HEK293 (cell line): Measurements from ENCODE around the gene GNPTAB.

ENCODE experiments used
- GLI2 ChIP-seq: fragments of 450-650 bp; formaldehyde crosslinking; IDR thresholded peaks from 2 replicates; pipeline ENCODE4; 2017; ENCODE audit warnings: missing biosample characterization, missing genetic modification characterization, low read depth, borderline replicate concordance
- GLI4 ChIP-seq: fragments of 450-650 bp; formaldehyde crosslinking; IDR thresholded peaks from 2 replicates; pipeline ENCODE4 v1.5.1; 2016; ENCODE audit warnings: missing biosample characterization, missing genetic modification characterization
- MZF1 ChIP-seq: fragments of 450-650 bp; formaldehyde crosslinking; IDR thresholded peaks from 2 replicates; pipeline ENCODE4 v1.5.1; 2017; ENCODE audit warnings: missing biosample characterization, missing genetic modification characterization, borderline replicate concordance
- PRDM1 ChIP-seq: fragments of 450-650 bp; formaldehyde crosslinking; IDR thresholded peaks from 2 replicates; pipeline ENCODE4; 2016; ENCODE audit warnings: missing biosample characterization, missing genetic modification characterization
- SP7 ChIP-seq: fragments of 450-650 bp; formaldehyde crosslinking; IDR thresholded peaks from 2 replicates; pipeline ENCODE4 v1.5.1; 2016; ENCODE audit warnings: missing biosample characterization, missing genetic modification characterization
- ZEB2 ChIP-seq: fragments of 450-650 bp; formaldehyde crosslinking; IDR thresholded peaks from 2 replicates; pipeline ENCODE4 v1.5.1; 2016; ENCODE audit warnings: missing biosample characterization, missing genetic modification characterization
- ZNF16 ChIP-seq: fragments of 450-650 bp; formaldehyde crosslinking; IDR thresholded peaks from 2 replicates; pipeline ENCODE4 v1.5.1; 2016; ENCODE audit warnings: low read depth, missing biosample characterization, missing genetic modification characterization
- ZNF292 ChIP-seq: fragments of 450-650 bp; formaldehyde crosslinking; IDR thresholded peaks from 2 replicates; pipeline ENCODE4 v1.5.1; 2016; ENCODE audit warnings: low read depth, missing biosample characterization, missing genetic modification characterization, borderline replicate concordance
- ZNF324 ChIP-seq: fragments of 450-650 bp; formaldehyde crosslinking; IDR thresholded peaks from 2 replicates; pipeline ENCODE4 v1.5.1; 2016; ENCODE audit warnings: missing biosample characterization, missing genetic modification characterization
- ZNF501 ChIP-seq: fragments of 450-650 bp; formaldehyde crosslinking; IDR thresholded peaks from 2 replicates; pipeline ENCODE4 v1.5.1; 2016; ENCODE audit warnings: missing biosample characterization, missing genetic modification characterization
- ZNF510 ChIP-seq: fragments of 450-650 bp; formaldehyde crosslinking; IDR thresholded peaks from 2 replicates; pipeline ENCODE4 v1.5.1; 2018; ENCODE audit warnings: mild to moderate bottlenecking, missing genetic modification characterization, missing biosample characterization; ENCODE audit not compliant: insufficient replicate concordance
- ZNF549 ChIP-seq: fragments of 450-650 bp; IDR thresholded peaks from 2 replicates; pipeline ENCODE4 v1.5.1; 2018; ENCODE audit warnings: missing biosample characterization, missing genetic modification characterization, mild to moderate bottlenecking, inconsistent platforms, moderate library complexity
- ZNF596 ChIP-seq: fragments of 450-650 bp; IDR thresholded peaks from 2 replicates; pipeline ENCODE4 v1.5.0; 2018; ENCODE audit warnings: missing biosample characterization, mild to moderate bottlenecking, missing genetic modification characterization, moderate library complexity
- ZNF626 ChIP-seq: fragments of 450-650 bp; sonication (Bioruptor Pico); formaldehyde crosslinking; IDR thresholded peaks from 2 replicates; pipeline ENCODE4 v1.5.1; 2018; ENCODE audit warnings: missing biosample characterization, missing genetic modification characterization, inconsistent platforms
- ZNF791 ChIP-seq: fragments of 450-650 bp; formaldehyde crosslinking; IDR thresholded peaks from 2 replicates; pipeline ENCODE4 v1.5.1; 2016; ENCODE audit warnings: missing biosample characterization, missing genetic modification characterization
- ZSCAN16 ChIP-seq: fragments of 450-650 bp; formaldehyde crosslinking; IDR thresholded peaks from 2 replicates; pipeline ENCODE4 v1.5.1; 2016; ENCODE audit warnings: missing biosample characterization, missing genetic modification characterization
- ZSCAN23 ChIP-seq: fragments of 450-650 bp; formaldehyde crosslinking; IDR thresholded peaks from 2 replicates; pipeline ENCODE4 v1.5.1; 2016; ENCODE audit warnings: missing biosample characterization, missing genetic modification characterization
- TF ChIP-seq, protein P1 (sequence below): fragments of 450-650 bp; formaldehyde crosslinking; IDR thresholded peaks from 2 replicates; pipeline ENCODE4 v1.5.1; 2016; ENCODE audit warnings: missing biosample characterization, missing genetic modification characterization
- TF ChIP-seq, protein P2 (sequence below): fragments of 450-650 bp; formaldehyde crosslinking; IDR thresholded peaks from 2 replicates; pipeline ENCODE4 v1.5.1; 2016; ENCODE audit warnings: missing biosample characterization, missing genetic modification characterization, low read depth
- TF ChIP-seq, protein P3 (sequence below): fragments of 450-650 bp; formaldehyde crosslinking; IDR thresholded peaks from 2 replicates; pipeline ENCODE4 v1.5.1; 2016; ENCODE audit warnings: missing biosample characterization, missing genetic modification characterization
- TF ChIP-seq, protein P4 (sequence below): IDR thresholded peaks from 2 replicates; pipeline ENCODE4 v1.6.1; 2011; ENCODE audit warnings: mild to moderate bottlenecking, low read depth, low read length, borderline replicate concordance
- TF ChIP-seq, protein P5 (sequence below): fragments of 450-650 bp; formaldehyde crosslinking; IDR thresholded peaks from 2 replicates; pipeline ENCODE4 v1.5.1; 2016; ENCODE audit warnings: missing biosample characterization, missing genetic modification characterization
- TF ChIP-seq, protein P6 (sequence below): fragments of 450-650 bp; formaldehyde crosslinking; IDR thresholded peaks from 2 replicates; pipeline ENCODE4 v1.5.1; 2016; ENCODE audit warnings: missing biosample characterization, missing genetic modification characterization
- TF ChIP-seq, protein P7 (sequence below): fragments of 450-650 bp; formaldehyde crosslinking; IDR thresholded peaks from 2 replicates; pipeline ENCODE4 v1.5.1; 2017; ENCODE audit warnings: missing biosample characterization, mild to moderate bottlenecking, missing genetic modification characterization, moderate library complexity

The GNPTAB gene

DNA sequence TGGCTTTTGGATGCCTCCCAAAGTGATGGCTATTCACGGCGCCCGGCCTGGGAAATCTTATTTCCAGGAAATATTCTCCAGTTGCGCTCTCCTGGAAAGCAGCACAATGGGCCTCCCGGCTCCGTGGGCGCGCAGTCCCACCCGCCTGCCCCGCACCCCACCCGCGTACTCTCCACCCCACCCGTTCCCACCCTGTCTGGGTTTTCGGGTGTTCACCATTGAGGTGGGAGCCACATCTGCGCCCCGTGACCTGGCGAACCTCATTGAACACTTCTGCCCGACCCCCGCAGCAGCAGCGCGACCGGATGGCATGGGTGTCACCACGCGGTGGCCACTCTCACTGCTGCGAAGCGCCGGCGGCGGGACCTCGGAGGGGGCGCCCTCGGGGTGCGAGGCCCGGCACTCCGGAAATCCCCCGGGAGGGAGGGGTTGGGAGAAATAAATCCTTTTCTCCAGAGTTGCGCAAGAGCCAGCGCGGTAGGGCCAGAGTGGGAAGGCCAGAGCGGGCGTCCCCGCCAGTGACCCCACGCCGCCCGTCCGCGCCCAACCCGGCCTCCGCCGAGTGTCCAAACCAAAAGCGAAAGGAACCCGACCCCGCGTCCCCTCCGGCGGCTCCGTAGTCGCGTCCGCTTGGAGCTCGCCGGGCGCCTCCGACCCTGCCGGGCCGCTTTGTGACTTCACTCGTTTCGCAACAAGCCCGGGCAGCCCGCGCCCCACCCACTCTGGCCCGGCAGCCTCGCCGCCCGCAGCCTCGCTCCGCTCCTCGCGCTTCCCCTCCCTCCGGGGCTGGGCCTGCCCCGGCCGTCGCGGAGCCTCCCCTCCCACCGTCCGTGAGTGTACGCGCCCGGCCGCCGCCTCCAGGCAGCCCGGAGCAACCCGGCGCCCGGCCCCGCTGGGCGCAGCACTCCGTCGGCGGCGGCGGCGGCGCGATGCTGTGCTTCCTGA, 46.4 kb upstream of the GNPTAB start, which contains the start of gene DRAM1 (continued):
- TF ChIP-seq, protein P1, sequence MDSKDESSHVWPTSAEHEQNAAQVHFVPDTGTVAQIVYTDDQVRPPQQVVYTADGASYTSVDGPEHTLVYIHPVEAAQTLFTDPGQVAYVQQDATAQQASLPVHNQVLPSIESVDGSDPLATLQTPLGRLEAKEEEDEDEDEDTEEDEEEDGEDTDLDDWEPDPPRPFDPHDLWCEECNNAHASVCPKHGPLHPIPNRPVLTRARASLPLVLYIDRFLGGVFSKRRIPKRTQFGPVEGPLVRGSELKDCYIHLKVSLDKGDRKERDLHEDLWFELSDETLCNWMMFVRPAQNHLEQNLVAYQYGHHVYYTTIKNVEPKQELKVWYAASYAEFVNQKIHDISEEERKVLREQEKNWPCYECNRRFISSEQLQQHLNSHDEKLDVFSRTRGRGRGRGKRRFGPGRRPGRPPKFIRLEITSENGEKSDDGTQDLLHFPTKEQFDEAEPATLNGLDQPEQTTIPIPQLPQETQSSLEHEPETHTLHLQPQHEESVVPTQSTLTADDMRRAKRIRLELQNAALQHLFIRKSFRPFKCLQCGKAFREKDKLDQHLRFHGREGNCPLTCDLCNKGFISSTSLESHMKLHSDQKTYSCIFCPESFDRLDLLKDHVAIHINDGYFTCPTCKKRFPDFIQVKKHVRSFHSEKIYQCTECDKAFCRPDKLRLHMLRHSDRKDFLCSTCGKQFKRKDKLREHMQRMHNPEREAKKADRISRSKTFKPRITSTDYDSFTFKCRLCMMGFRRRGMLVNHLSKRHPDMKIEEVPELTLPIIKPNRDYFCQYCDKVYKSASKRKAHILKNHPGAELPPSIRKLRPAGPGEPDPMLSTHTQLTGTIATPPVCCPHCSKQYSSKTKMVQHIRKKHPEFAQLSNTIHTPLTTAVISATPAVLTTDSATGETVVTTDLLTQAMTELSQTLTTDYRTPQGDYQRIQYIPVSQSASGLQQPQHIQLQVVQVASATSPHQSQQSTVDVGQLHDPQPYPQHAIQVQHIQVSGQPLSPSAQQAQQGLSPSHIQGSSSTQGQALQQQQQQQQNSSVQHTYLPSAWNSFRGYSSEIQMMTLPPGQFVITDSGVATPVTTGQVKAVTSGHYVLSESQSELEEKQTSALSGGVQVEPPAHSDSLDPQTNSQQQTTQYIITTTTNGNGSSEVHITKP (tag by site-specific recombination) = peak; percentile 99
- no peak for TF ChIP-seq ZNF292
- TF ChIP-seq, protein P2, sequence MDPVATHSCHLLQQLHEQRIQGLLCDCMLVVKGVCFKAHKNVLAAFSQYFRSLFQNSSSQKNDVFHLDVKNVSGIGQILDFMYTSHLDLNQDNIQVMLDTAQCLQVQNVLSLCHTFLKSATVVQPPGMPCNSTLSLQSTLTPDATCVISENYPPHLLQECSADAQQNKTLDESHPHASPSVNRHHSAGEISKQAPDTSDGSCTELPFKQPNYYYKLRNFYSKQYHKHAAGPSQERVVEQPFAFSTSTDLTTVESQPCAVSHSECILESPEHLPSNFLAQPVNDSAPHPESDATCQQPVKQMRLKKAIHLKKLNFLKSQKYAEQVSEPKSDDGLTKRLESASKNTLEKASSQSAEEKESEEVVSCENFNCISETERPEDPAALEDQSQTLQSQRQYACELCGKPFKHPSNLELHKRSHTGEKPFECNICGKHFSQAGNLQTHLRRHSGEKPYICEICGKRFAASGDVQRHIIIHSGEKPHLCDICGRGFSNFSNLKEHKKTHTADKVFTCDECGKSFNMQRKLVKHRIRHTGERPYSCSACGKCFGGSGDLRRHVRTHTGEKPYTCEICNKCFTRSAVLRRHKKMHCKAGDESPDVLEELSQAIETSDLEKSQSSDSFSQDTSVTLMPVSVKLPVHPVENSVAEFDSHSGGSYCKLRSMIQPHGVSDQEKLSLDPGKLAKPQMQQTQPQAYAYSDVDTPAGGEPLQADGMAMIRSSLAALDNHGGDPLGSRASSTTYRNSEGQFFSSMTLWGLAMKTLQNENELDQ (tag by site-specific recombination) = no peak
- TF ChIP-seq ZNF626 (tag by site-specific recombination) = 0 out of 2 replicates have a peak, but pooled peaks have one; percentile 50
- peak; percentile 48; the same call in 1 of the 2 replicates for TF ChIP-seq MZF1 (tag by site-specific recombination)
- TF ChIP-seq, protein P3, sequence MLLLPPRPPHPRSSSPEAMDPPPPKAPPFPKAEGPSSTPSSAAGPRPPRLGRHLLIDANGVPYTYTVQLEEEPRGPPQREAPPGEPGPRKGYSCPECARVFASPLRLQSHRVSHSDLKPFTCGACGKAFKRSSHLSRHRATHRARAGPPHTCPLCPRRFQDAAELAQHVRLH (tag by site-specific recombination) = no peak
- TF ChIP-seq GLI4 = no peak
- TF ChIP-seq ZNF501 (tag by site-specific recombination) = no peak; the same call in none of the 2 replicates
- TF ChIP-seq, protein P4, sequence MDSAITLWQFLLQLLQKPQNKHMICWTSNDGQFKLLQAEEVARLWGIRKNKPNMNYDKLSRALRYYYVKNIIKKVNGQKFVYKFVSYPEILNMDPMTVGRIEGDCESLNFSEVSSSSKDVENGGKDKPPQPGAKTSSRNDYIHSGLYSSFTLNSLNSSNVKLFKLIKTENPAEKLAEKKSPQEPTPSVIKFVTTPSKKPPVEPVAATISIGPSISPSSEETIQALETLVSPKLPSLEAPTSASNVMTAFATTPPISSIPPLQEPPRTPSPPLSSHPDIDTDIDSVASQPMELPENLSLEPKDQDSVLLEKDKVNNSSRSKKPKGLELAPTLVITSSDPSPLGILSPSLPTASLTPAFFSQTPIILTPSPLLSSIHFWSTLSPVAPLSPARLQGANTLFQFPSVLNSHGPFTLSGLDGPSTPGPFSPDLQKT = no peak
- no peak for TF ChIP-seq GLI2 (tag by site-specific recombination)
- TF ChIP-seq ZNF510 = no peak
- TF ChIP-seq ZEB2 (tag by site-specific recombination) = peak; percentile 72
- no peak for TF ChIP-seq ZNF16 (tag by site-specific recombination)
- TF ChIP-seq, protein P5, sequence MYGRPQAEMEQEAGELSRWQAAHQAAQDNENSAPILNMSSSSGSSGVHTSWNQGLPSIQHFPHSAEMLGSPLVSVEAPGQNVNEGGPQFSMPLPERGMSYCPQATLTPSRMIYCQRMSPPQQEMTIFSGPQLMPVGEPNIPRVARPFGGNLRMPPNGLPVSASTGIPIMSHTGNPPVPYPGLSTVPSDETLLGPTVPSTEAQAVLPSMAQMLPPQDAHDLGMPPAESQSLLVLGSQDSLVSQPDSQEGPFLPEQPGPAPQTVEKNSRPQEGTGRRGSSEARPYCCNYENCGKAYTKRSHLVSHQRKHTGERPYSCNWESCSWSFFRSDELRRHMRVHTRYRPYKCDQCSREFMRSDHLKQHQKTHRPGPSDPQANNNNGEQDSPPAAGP (tag by site-specific recombination) = peak; percentile 62; the same call in 1 of the 2 replicates
- peak; percentile 72; the same call in 1 of the 2 replicates for TF ChIP-seq ZNF324 (tag by site-specific recombination)
- TF ChIP-seq, protein P6, sequence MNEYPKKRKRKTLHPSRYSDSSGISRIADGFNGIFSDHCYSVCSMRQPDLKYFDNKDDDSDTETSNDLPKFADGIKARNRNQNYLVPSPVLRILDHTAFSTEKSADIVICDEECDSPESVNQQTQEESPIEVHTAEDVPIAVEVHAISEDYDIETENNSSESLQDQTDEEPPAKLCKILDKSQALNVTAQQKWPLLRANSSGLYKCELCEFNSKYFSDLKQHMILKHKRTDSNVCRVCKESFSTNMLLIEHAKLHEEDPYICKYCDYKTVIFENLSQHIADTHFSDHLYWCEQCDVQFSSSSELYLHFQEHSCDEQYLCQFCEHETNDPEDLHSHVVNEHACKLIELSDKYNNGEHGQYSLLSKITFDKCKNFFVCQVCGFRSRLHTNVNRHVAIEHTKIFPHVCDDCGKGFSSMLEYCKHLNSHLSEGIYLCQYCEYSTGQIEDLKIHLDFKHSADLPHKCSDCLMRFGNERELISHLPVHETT (tag by site-specific recombination) = no peak
- no peak for TF ChIP-seq ZSCAN16 (tag by site-specific recombination)
- TF ChIP-seq ZSCAN23 (tag by site-specific recombination) = no peak
- TF ChIP-seq SP7 = peak; percentile 79
- peak; percentile 34; the same call in 1 of the 2 replicates for TF ChIP-seq PRDM1 (tag by site-specific recombination)
- TF ChIP-seq ZNF549 = no peak
- peak; percentile 27; the same call in 1 of the 2 replicates for TF ChIP-seq ZNF596
- TF ChIP-seq, protein P7, sequence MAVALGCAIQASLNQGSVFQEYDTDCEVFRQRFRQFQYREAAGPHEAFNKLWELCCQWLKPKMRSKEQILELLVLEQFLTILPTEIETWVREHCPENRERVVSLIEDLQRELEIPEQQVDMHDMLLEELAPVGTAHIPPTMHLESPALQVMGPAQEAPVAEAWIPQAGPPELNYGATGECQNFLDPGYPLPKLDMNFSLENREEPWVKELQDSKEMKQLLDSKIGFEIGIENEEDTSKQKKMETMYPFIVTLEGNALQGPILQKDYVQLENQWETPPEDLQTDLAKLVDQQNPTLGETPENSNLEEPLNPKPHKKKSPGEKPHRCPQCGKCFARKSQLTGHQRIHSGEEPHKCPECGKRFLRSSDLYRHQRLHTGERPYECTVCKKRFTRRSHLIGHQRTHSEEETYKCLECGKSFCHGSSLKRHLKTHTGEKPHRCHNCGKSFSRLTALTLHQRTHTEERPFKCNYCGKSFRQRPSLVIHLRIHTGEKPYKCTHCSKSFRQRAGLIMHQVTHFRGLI (tag by site-specific recombination) = peak; percentile 89
- TF ChIP-seq ZNF791 (tag by site-specific recombination) = no peak
